HG02970 (cell line): ENCODE results near the gene EIF3L.

Experiments used
- ATAC-seq: cut with Tn5 transposase; IDR thresholded peaks from one replicate; pipeline ENCODE4 v1.9.1; 2021; ENCODE audit warnings: mild to moderate bottlenecking, moderate library complexity, moderate number of reproducible peaks; ENCODE audit not compliant: unreplicated experiment, low FRiP score

The EIF3L gene

DNA sequence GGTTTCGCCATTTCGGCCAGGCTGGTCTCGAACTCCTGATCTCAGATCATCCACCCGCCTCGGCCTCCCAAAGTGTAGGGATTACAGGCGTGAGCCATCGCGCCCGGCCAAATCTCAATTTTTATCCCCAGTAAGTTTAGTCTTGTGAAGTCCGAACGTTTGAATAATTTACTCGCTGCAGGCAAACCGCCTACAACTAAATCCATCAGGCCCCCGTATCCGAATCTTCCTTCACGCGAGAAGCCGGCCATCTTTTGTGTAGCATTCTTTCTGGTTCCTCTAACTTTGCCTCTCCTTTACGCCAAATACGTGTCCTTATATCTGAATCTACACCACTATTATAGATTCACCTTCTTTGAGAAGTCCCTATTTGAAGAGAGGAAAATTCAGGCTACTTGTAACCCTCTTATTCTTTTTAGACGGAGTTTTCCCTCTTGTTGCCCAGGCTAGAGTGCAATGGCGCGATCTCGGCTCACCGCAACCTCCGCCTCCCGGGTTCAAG lies 581 bp upstream of the EIF3L start:
- ATAC-seq: no peak

DNA sequence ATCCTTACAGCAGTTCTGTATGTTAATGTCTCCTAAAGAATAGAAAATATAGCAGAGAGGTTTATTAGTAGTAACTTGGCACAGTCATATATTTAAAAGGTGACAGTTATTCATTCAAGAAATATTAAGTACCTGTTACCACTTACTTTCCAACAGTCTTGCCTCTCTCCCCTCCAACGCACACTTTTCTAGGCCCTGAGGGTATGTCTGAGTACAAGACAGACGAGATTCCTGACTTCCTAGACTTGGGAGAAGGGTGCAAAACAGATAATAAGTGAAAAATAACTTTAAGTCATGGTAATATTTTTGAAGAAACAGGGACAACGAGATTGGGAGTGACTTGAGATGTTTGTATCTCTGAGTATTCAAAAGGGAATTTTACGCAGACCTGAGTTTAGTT lies 1.6 kb downstream of the EIF3L start:
- no peak for ATAC-seq

DNA sequence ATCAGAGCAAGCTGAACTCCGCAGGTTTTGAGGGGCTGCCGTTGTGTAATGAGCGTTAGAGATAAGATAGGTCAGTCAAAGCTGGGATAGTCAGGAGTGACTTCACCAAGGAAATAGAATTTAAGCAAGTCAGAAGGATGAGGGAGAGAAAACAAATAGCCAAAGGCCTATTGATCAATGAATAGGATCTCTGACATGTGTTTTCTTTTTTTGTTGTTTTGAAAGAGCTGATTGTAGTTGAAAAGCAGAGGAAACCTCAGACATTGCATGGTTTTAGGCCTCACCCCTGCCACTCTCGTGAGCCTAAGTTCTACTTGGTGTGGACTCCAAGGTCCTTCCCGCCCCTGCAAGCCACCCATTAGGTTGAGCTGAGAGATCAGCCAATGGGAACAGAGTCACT lies 3.2 kb downstream of the EIF3L start:
- ATAC-seq: no peak

DNA sequence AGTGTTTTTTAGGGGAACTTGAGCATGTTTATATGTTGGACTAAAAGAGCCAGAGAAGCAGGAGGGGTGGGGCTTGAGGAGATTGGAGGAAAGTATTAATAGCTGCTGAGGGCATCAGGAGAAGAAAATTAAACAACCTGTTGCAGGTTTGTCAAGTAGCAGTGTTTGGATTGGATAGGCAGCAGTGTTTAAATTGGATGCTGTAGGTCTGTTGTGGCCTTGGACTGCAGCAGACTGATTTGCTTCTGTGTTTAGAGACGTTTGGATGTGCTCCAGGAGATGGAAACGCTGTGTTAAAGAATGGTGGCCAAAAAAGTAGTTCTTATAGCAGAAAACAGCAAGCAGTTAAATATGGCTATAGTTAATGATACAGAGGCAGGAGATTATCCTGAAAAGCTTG lies 5.7 kb downstream of the EIF3L start:
- ATAC-seq: no peak

DNA sequence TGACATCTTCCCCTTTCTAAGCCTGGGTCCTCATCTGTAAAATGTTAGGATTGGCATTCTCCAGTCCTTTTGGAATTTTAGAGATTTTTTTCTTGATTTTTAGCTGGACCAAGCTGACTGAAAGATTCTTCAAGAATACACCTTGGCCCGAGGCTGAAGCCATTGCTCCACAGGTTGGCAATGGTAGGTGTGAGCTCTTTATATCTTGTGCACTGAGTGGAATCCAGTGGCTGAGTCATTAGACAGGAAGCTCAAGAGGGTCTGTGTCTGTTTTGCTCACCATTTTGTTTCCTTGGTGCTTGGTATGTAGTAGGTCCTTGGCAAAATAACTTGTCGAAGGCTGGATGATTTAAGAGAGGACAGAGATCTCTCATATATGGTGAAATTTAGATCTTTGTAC lies 6.2 kb downstream of the EIF3L start:
- ATAC-seq: no peak

DNA sequence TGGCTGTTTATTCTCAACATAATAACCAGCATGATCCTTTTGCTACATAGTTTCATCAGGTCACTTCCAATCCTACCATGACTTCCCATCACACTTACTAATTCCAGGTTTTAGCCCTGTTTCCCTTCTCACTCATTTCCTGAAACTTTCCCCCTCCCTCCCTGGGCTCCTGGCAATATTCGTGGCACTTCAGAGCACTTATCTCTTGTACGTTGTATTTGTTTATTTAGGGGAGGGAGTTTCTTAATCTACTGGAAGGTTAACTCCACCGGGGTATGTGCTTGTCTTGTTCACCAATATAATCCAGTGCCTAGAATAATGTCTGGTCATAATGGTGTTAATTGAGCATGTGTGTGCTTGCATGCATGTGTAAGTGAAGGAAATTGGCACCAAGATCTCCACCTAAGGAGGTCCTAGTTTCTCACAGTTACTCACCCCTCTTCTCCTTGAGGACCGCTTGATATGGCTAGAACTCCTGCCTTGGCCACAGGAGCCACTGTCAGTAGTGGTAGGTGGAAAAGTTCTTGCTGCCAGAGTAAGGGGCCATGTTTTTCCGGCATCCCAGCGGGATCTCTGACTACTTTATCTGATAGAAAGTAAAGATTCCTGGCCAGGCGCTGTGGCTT lies 11.7 kb downstream of the EIF3L start:
- ATAC-seq: no peak

DNA sequence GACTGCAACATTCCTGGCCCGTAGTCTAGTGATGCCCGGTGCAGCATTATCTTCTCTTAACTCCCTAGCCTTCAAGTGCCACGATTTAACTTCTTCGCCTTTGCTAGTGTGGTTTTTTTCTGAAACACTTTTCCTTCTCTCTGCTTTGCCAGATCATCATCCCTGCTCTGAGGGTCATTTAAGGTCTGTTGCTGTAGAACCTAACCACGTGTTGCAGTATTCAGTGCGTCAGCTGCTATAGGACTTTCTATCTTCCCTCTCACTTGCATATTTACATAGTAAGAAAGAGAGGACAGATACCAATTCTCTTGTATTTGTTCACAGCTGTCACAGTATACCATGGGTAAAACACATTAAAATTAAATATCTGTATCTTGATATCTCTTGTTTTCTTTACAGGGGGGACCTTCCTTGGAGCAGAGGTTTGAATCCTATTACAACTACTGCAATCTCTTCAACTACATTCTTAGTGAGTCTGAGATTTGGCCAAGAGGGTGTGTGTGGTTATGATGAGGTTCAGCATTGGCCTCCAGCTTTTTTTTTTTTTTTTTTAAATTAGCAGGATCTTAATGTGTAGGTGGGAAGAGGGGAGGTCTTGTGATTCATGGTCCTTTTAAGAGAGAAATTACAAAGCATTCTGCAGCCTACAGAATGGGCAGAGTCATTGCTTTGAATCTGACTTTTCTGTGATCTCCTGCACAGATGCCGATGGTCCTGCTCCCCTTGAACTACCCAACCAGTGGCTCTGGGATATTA lies 13.5 kb downstream of the EIF3L start:
- ATAC-seq: no peak

DNA sequence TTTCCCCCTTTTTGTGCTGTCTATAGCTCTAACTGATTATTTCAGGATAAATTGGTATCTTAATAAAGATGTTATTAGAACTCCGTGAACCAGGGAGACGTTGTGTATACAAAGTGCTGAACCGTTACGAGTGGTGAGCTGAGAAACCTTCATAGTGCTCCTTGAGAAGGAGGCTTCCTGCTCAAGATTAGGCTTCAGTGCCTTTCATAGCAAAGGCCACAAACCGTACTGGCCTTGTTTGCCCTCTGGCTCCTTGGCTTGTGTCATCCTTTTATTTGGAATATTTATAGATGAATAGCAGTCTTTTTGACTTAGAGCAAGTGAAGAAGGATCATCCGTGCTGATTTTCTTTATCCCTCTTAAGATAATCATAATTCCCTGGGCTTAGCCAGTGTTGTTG lies 16.3 kb downstream of the EIF3L start:
- ATAC-seq: no peak

DNA sequence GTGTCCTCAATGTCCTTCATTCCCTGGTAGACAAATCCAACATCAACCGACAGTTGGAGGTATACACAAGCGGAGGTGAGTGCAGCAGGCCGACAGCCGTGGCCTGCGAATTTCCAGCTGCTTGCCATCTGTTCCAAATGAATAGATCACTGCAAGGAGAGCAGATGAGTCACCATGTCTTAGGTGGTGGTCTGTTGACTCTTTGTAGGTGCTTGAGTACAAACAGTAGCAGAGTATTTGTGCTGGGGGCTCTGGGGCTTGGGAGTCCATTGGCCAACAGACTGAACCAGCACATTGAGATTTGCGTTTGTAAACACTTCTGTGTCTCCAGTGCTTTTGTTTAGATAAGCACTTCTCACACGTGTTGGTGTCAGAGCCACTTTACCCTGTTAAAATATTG lies 21.1 kb downstream of the EIF3L start:
- ATAC-seq: no peak

DNA sequence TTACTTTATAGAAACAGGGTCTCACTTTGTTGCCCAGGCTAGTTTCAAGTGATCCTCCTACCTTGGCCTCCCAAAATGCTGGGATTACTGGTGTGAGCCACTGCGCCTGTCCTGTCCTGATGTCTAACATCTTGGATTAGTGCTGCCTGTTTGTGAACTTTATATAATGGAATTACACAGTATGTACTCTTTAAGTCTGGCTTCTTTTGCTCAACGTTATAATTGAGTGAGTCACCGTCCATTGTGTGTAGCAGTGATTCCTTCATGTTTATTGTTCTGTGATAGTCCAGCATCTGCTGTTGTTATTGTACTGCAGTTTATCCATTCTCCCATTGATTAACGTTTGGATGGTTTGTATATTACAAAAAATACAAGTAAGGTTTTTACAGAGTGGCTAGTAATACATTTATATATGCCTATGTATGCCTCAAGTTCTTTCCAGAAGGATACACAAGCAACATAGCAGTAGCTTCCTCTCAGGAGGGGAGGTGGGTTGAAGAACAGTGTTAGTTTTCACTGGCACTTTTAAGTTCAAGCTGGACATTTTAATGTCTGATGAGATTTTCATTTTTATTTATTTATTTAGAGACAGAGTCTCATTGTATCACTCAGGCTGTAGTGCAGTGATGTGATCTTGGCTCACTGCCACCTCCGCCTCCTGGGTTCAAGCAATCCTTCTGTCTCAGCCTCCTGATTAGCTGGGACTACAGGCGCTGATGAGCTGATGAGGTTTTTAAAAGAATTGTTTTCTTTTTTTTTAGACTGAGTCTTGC lies 31.6 kb downstream of the EIF3L start:
- no peak for ATAC-seq

DNA sequence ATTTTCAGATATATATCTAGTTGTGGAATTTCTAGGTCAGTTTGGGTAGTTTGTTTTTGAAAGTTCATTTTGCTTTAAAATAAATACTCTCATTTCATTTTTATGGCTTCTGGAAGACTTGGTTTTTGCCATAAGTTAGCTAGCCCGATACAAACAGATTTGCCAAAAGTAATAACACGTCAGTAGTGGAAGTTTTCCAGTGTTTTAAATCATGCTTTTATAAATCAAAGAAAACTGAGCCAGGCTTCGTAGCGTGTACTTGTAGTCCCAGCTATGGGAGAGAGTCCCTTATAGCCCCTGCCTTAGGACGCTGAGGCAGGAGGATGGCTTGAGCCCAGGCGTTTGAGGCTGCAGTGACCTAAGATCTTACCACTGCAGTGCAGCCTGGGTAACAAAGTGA lies 35.2 kb downstream of the EIF3L start:
- no peak for ATAC-seq

DNA sequence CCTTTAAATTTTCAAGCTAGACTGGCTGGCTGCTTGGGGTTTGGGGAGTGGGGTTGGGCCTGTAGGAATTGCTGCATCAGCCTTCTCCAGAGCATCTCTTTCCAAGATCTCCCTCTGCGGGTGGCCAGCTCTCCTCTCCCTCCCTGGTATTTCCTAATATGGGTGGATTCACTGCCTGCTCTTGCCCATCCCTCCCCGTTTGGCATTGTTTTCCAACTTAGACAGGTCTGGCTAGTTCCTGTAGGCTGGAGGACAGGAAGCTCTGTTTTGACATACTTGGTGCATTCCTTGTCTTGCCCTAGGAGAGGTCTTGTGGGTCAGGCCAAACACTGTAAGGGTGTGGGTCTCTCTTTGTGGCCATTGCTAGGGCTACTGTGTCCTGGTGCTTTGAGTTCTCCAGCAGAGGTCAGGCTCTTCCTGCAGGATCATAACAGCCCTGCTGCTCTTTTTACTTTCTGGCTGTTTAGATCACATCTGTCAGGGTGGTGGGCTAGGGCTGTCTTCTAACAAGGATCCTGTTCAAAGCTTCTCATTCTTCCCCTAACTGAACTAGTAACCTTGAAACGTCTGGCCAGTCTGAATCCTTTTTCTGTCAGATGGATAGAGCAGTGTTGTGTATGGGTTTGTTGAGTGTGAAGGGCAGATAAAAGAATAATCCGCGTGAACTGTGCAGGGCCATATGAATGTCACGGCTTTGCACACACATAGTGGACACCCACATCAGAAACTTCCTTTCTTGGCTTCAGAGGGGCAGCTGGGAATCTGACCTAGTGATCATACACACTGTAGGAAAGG lies 38.6 kb downstream of the EIF3L start:
- no peak for ATAC-seq

DNA sequence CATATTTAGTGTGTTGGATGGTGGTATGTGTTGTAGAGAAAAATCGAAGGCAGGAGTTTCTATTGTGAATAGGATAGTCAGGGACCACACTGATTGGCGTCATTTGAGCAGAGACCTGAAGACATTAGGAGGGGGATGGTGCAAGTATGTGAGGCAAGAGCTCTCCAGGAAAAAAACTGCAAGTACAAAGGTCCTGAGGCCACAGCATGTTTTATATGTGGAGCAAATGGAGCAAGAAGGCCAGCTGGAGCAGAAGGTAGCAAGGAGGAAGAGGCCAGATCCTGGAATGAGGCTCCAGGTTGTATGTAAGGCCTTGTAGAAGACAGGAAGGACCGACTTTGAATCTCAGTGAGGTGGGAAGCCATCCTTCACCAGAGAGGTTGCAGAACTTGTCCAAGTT lies 42.7 kb downstream of the EIF3L start:
- no peak for ATAC-seq

DNA sequence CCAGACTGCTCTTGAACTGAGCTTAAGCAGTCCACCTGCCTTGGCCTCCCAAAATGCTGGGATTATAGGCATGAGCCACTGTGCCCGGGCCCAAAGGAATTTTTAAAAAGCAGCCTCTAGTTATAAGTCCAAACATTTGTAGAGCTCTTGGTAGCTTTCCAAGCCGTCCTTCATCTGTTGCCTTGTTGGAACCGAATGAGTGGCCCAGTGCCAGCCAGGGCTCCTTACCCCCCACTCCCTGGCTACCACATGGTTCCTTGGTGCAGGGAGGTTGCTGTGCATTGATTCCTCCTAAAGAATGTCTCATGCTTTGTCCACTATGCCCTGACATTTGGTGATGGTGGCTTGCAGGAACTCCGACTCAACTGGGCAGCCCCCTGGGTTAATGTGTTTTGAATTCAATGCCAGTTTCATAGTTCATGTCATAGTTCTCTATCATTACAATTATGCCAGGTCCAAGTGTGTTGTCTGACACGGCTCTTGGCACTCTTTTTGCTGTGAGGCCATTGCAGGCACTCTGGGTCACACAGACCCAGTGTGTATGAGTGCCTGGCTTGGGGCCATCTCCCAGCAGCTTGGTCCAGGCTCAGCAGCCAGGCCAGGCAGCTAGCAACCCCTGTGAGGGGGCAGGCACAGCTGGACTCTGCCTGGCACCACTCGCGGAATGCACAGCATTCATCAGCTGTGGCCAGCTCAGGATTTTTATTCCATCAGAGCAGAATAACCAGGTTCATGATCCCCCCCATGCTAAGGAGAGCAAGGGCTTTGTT lies 43.5 kb downstream of the EIF3L start:
- ATAC-seq: no peak

DNA sequence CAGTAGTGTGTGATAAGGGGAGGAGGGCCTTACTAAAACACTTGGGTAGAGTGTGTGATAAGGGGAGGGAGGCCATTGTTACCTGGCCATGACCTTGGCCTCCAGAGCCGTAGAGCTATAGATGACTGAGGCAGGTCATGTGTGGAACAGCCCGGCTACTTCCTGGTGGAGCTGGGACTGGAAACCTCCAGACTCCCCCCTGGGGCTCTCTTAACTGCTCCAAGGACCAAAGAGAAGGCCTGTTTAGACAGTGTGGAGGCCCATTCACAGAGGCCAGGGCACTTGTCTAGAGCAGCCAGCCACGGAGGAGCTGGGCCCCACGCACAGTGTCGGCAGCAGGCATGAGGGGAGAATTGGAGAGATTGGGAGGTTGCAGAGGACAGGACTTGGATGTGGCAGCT lies 44.4 kb downstream of the EIF3L start:
- no peak for ATAC-seq

DNA sequence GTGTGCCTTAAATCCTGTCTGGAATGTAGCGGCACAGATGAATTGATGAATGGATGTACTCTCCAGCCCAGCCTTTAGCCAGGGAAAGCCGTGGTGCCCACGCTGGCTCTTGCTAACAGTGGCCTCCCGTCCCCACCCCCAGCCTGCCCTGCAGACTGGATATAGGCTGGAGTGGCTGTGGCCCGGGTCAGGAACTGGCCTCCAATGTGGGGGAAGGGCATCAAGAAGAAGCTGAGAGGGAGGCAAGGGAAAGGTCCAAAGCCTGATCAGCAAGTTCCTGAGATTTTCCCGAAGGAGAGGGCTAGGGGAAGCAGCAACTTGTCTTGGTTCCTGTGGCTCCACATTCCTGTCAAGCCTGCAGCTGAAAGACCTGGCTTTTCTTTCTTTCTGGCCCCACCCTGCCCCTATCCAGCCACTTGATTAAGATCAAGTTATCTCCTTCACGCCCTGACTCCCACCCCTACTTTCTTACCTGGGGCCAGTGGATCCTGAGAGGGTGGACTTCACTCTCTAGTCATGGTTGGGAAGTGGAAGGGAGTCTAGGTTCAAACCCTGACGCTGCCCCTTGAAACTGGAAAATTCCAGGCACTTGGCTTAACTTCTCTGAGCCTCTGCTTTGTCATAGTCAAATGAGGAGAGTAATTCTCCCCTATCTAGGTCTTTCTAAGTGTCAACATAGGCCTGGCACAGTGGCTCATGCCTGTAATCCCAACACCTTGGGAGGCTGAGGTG lies 45.9 kb downstream of the EIF3L start:
- no peak for ATAC-seq

DNA sequence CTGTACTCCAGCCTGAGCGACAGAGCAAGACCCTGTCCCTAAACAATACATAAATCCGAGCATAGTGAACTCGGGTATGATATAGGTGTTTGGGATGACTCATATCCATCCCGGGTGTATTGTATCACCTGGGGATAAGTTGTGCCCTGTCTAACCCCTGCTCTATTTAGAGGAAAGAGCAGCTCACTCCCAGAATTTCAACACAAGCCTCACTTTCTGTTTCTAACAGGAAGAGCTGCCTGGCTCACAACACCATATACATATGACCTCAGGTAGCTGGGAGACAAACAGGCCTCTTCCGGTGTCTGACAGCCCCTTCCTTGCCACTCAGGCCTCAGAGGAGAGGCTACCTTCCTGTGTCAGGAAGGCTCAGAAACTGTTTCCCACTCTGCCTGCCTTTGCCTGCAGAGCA lies 47.0 kb downstream of the EIF3L start:
- ATAC-seq: no peak

DNA sequence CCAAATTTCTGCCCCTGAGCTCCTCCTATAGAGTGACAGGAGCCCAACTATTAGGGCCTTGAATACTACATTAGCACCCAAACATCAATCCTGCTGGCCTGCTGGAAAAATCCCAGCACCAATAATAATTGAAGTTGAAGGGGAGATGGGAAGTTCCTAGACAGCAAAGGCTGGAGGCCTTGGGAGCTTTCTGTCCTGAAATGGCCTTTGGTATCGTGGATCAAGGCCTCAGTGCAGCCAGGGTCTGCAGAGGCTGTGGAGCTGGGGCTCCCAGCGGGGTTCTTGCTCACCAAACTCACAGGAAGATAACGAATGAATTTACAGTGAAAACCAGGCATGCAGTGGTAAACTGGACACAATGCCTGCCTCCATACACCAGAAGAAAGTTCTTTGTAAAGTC lies 47.7 kb downstream of the EIF3L start:
- ATAC-seq: no peak

DNA sequence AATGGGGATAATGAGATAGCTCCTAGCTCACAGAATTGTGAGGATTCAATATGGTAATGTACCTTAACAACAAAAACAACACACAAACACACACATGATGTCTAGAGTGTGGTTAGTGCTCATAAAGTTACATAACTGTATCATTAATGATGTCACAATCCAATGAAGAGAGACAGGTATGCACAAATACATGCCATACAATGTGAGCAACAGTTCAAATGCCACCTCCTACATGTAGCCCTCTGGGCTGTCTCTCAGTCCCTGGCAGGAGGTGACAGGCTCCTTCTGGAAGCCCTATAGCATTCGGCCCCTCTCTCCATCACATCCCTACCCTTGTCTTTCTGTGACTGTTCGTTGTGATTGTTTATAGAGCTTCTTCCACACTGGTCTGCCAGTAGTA lies 48.6 kb downstream of the EIF3L start:
- no peak for ATAC-seq
